T-helper 2 cell (primary cell): ENCODE measurements around the gene HOXA1.

ENCODE experiments used
- DNase-seq, 5 experiments: peaks; one replicate each; pipeline versions ENCODE4 v3.0.0 to v3.0.0-alpha.2; 2012 to 2022

HOXA1 gene

GRCh38 chr7:27131390-27131819, 35.6 kb upstream of the HOXA1 start:
- no peak for DNase-seq

GRCh38 chr7:27130540-27131389, 35.0 kb upstream of the HOXA1 start, which contains the start of gene HOXA4:
TSS of gene HOXA4 (minus strand) at chr7:27130757. CDS start at chr7:27130733, 24 bp downstream.
- DNase-seq, result peak; percentile 48 to 86 (median 57)

GRCh38 chr7:27129729-27130539, 34.1 kb upstream of the HOXA1 start:
- no peak for DNase-seq

GRCh38 chr7:27128776-27129728, 33.3 kb upstream of the HOXA1 start:
- no peak for DNase-seq

GRCh38 chr7:27128034-27128433, 32.2 kb upstream of the HOXA1 start:
- DNase-seq, result no peak

- DNase-seq, result no peak
These were observed 31.0 kb upstream of the HOXA1 start for GRCh38 chr7:27126596-27127327.

GRCh38 chr7:27125986-27126394, 30.2 kb upstream of the HOXA1 start:
- DNase-seq, result no peak

- DNase-seq, result no peak
These were observed 29.3 kb upstream of the HOXA1 start for GRCh38 chr7:27124902-27125689.

GRCh38 chr7:27124096-27124901, 28.5 kb upstream of the HOXA1 start:
- DNase-seq, result no peak

- no peak for DNase-seq
These were observed 27.8 kb upstream of the HOXA1 start for GRCh38 chr7:27123477-27124053.

GRCh38 chr7:27123007-27123476, 27.2 kb upstream of the HOXA1 start:
- DNase-seq, result no peak

- DNase-seq, result no peak
These were observed 26.5 kb upstream of the HOXA1 start for GRCh38 chr7:27122077-27122910.

GRCh38 chr7:27121684-27122076, 25.9 kb upstream of the HOXA1 start:
- DNase-seq, result no peak

GRCh38 chr7:27119412-27119911, 23.7 kb upstream of the HOXA1 start:
- no peak for DNase-seq

- no peak for DNase-seq
These were observed 22.8 kb upstream of the HOXA1 start for GRCh38 chr7:27118580-27118979.

- DNase-seq, result no peak
These were observed 22.2 kb upstream of the HOXA1 start for GRCh38 chr7:27117887-27118491.

GRCh38 chr7:27116962-27117886, 21.4 kb upstream of the HOXA1 start:
- DNase-seq, result no peak
